Activated CD4-positive, alpha-beta memory T cell treated with anti-CD3 and anti-CD28 coated beads for 36 hours (primary cell): ENCODE data around the gene ADAM19. TPM values are rescaled to one million over a fixed set of nuclear protein-coding genes. Genes with fewer than 3 reads are reported as not detected.

Experiments
- CTCF ChIA-PET: fragments of 350-600 bp; sonication (Branson Sonifier 250); formaldehyde crosslinking; loops from one replicate; lab custom pipeline; 2021; ENCODE audit warnings: antibody characterized with exemption, inconsistent platforms; lab: Charles Lee
- POLR2A ChIA-PET: fragments of 350-600 bp; sonication (Branson Sonifier 250); formaldehyde crosslinking; loops from one replicate; lab custom pipeline; 2021; ENCODE audit warnings: antibody characterized with exemption; lab: Charles Lee
- DNase-seq: peaks from one replicate; pipeline ENCODE4 v3.0.0-alpha.2; 2020
- H3K27ac Mint-ChIP-seq: one replicate; pipeline ENCODE4 v1.8.0; 2021; ENCODE audit warnings: mixed read lengths
- H3K27me3 Mint-ChIP-seq: one replicate; pipeline ENCODE4 v1.8.0; 2021; ENCODE audit warnings: mixed read lengths
- H3K36me3 Mint-ChIP-seq: one replicate; pipeline ENCODE4 v1.8.0; 2021; ENCODE audit warnings: mixed read lengths
- H3K4me1 Mint-ChIP-seq: one replicate; pipeline ENCODE4 v1.8.0; 2021; ENCODE audit warnings: low read depth, mixed read lengths
- H3K4me3 Mint-ChIP-seq: one replicate; pipeline ENCODE4 v1.8.0; 2021; ENCODE audit warnings: mild to moderate bottlenecking, mixed read lengths
- H3K9me3 Mint-ChIP-seq: one replicate; pipeline ENCODE4 v1.8.0; 2021; ENCODE audit warnings: mixed read lengths
- intact Hi-C: fragments of 100-400 bp; cut with micrococcal nuclease; formaldehyde crosslinking; loops from one replicate; pipeline ENCODE4 v1.15.1; 2023
- total RNA-seq, 2 experiments: library from RNA; stranded (reverse); gene quantifications; one replicate each; pipeline ENCODE4 v1.2.3, GENCODE V29; 2021

Gene ADAM19
- total RNA-seq, 2 experiments from 2014 or later: 107 to 111 TPM

DNA sequence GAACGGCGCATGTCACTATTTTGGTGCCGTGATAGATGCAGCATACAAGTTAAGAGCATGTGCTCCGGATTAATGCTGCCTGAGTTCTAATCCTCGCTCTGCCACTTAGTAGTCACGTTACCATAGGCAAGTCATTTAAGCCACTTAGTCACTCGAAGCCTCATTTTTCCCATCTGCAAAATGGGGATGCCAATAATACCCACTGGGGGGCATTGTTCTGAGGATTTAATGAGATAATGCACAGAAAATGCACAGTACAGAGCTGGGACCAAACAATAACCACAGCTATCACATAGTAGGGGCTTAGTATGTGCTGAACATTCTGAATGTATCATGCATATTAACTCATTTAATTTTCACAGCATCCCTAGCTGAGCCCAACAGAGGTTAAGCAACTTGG lies 106.5 kb downstream of the ADAM19 start:
- intact Hi-C loops: loop anchor here (10.0 kb wide), 1 partner anchor 544 kb away; no protein-coding TSS in a partner anchor
- peaks cover 16% of the 10 kb centered on the region for H3K36me3 Mint-ChIP-seq
- H3K27ac Mint-ChIP-seq: no peak overlapping the region
- H3K27me3 Mint-ChIP-seq: no peaks in the 10 kb centered on the region
- DNase-seq: no peak
- no peaks in the 10 kb centered on the region for H3K9me3 Mint-ChIP-seq
- H3K4me3 Mint-ChIP-seq: no peak overlapping the region
- H3K4me1 Mint-ChIP-seq: peaks cover 17% of the 10 kb centered on the region
- POLR2A ChIA-PET: no interaction called here
- CTCF ChIA-PET: interaction anchor here (0.8 to 11.6 kb wide), 14 partner anchors 9 to 250 kb away, joined by 3 to 128 read pairs (median 5); partner anchors contain the start of gene NIPAL4

DNA sequence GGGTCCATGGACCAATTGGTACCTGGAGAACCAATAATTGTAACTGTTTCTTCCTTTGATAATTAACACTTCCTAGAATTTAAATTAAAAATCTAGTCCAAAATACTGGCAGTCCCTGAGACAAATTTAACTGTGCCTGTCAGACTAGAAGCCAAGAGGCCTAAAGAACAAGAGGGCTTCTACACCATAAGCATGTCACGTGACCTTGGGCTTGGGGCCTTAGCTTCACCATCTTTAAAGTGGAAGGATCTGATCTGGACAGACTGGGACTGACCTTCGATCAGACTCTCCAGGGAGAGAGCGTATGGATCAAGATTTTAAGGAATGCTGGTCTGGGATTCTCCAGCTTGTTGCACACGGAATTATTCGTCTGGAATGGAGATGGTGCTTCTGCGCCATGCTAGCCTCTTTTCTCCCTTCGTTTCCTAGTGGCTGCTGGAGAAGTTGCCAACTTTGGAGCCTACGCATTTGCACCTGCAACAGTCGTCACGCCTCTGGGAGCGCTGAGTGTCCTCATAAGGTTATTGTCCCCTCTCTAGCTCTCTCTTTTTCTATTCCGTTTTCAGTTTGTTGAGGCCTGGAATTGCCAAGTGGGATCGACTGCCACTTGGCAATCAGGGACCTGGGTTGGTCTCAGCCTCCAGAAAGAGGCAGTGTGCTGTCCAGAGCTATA lies 107.1 kb downstream of the ADAM19 start:
- POLR2A ChIA-PET: no interaction called here
- Mint-ChIP-seq H3K4me3 (no peak overlapping the region), H3K4me1 (peaks cover 23% of the 10 kb centered on the region), H3K36me3 (peaks cover 20% of the 10 kb centered on the region), H3K9me3 (no peaks in the 10 kb centered on the region), H3K27ac (no peak overlapping the region), H3K27me3 (no peaks in the 10 kb centered on the region)
- no peak for DNase-seq
- intact Hi-C loops: loop anchor here (10.0 kb wide), 1 partner anchor 544 kb away; no protein-coding TSS in a partner anchor
- CTCF ChIA-PET: interaction anchor here (0.6 to 11.6 kb wide), 10 partner anchors 9 to 397 kb away, joined by 3 to 128 read pairs (median 5); no protein-coding TSS in a partner anchor

DNA sequence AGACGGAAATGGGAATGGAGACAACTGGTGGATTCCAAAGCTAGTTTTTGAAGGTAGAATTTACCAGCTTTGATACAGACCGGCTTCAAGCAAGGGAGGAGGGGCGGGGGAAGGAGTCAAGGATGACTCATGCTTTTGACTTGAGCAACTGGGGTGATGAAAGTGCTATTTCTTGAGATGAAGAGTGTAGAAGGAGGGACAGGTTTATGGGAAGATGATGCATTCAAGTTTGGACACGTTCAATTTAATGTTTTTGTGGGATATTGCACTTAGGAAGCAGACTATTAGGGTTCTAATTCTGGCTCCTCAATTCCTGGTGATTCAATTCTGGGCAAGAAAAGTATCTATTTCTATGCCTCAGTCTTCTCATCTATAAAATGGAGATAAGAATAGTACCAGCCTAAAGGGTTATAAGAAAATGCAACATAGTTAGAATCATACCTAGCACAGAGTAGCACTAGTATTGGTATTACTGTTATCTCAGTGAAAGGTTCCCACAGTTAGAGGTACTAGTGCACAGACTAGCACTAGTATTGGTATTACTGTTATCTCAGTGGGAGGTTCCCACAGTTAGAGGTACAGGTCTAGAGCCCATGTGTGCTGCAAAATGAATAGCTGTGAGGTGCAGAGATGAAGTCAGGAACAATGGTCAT lies 110.9 kb downstream of the ADAM19 start:
- Mint-ChIP-seq H3K9me3 (no peaks in the 10 kb centered on the region), H3K4me3 (peak overlapping the region; percentile 2), H3K27me3 (peaks cover 15% of the 10 kb centered on the region), H3K36me3 (peaks cover 6% of the 10 kb centered on the region), H3K4me1 (peaks cover 34% of the 10 kb centered on the region), H3K27ac (peak overlapping the region; percentile 90)
- DNase-seq: peak; percentile 86
- ChIA-PET CTCF (interaction anchor here (0.5 to 8.7 kb wide), 10 partner anchors 12 to 279 kb away, joined by 3 to 83 read pairs (median 4); partner anchors contain the start of gene LSM11), POLR2A (interaction anchor here (0.7 to 1.2 kb wide), 7 partner anchors 13 to 251 kb away, joined by 3 to 4 read pairs (median 4); no protein-coding TSS in a partner anchor)
- intact Hi-C loops: loop anchor here (1.0 to 10.0 kb wide), 12 partner anchors 32 to 540 kb away; partner anchors contain the start of genes MED7 and THG1L

DNA sequence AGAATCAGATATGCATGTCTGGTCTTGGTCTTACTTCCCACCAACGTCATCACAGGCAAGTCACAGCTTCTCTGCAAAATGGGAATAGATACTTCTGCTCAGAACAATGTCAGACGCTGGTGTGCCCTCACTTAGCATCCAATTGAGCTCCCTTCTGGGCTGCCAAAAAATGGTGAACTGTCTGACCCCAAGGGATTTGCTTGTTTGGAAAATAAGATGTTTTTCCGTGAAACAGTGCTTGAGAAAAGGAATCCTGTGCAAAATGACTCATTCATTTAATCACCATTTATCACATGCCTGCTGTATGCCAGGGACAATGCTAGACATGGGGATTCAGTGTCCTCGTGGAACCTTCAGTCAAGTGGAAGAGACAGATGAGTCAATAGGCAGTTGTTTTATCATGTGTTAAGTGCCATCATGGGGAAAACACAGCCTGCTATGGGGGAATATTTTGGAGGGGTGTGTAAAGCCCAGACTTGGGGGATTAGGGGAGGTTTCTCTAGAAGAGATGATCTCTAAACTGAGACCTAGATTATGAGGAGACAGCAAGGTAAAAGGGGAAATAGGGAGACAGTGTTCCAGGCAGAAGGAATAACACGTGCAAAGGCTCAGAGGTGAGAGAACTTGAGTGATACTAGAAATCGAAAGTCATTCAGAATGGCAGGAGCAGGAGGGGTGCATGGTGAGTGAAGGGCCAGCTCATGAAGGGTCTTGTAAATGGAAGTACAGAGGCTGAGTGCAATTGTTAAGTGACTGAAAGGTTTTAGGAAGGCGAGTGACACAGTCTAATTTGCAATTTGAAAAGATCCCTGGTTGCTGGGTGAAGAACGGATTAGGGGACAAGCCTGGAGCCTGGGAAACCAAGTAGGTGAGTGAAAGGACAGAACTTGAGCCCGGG lies 111.7 kb downstream of the ADAM19 start:
- DNase-seq: no peak
- CTCF ChIA-PET: interaction anchor here (0.9 to 8.7 kb wide), 7 partner anchors 14 to 255 kb away, joined by 3 to 83 read pairs (median 8); no protein-coding TSS in a partner anchor
- Mint-ChIP-seq H3K4me3 (no peak overlapping the region), H3K27me3 (peaks cover 16% of the 10 kb centered on the region), H3K36me3 (peaks cover 6% of the 10 kb centered on the region), H3K9me3 (no peaks in the 10 kb centered on the region), H3K4me1 (peaks cover 34% of the 10 kb centered on the region), H3K27ac (peak overlapping the region; percentile 90)
- intact Hi-C loops: loop anchor here (1.0 to 10.0 kb wide), 12 partner anchors 31 to 539 kb away; partner anchors contain the start of genes MED7 and THG1L
- POLR2A ChIA-PET: interaction anchor here (0.7 to 1.2 kb wide), 4 partner anchors 14 to 252 kb away, joined by 3 to 4 read pairs (median 4); no protein-coding TSS in a partner anchor

DNA sequence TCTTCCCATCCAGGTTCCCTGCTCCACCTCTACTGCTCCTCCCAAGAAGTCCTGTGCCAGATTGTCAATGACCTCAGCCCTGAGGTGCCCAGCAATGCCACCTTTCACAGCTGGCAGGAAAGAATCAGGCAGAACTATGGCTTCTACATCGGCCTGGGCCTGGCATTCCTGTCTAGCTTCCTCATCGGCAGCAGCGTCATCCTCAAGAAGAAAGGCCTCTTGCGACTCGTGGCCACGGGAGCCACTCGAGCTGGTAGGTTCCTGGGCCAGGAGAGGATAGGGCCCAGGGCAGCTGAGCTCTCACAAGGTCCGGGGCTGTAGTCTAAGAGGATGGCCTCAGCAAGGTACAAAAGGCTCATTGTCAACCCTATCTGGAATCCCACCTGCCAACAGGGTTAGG lies 112.5 kb downstream of the ADAM19 start:
- Mint-ChIP-seq H3K4me1 (peaks cover 34% of the 10 kb centered on the region), H3K4me3 (no peak overlapping the region), H3K27ac (no peak overlapping the region), H3K36me3 (peaks cover 6% of the 10 kb centered on the region), H3K27me3 (peaks cover 18% of the 10 kb centered on the region), H3K9me3 (no peaks in the 10 kb centered on the region)
- ChIA-PET CTCF (interaction anchor here (1.1 to 3.6 kb wide), 5 partner anchors 9 to 135 kb away, joined by 3 to 14 read pairs (median 10); no protein-coding TSS in a partner anchor), POLR2A (no interaction called here)
- no peak for DNase-seq
- intact Hi-C loops: loop anchor here (10.0 kb wide), 1 partner anchor 538 kb away; no protein-coding TSS in a partner anchor

DNA sequence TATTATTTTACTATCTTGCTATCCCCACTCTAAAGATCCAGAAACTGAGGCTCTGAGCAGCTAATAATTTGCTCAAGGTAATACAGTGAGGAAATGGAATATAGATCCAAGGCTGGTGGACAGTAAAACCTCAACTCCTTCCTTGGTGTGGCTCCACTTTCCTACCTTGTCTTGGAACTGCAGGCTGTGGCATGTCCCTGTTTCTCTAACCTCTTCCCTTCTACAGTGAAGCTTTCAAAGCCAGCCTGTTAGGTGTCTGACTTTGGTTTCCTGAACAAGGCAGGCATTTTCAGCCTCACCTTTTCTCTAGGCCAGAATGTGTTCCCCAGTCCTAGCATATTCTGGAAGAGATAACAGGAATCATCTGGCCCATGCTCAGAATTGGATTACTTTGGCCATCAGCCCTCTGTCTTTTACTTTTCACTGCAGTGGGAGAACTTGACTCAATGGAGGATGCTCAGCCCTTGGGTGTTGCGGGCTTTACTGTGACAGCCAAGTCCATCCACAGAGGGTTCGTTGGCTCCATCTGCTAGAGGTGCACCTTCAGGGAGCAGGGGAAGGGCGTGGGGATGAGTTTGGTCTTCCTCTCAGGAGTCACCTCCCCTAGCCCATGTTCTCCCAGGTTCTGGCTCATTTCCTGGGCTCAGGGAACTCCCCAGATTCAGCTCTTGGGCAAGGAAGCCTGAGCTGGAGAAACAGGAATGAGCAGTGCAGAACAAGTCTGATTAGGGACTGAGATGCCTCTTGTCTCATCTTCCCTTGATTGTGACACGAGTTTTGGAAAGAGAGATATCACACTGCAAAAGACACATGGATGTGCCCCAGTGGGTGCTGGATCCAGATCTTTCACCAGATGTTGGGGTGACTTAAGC lies 114.4 kb downstream of the ADAM19 start:
- POLR2A ChIA-PET: interaction anchor here (1.0 to 1.5 kb wide), 2 partner anchors 65 to 318 kb away, joined by 3 read pairs; partner anchors contain the start of gene MED7
- Mint-ChIP-seq H3K27ac (no peak overlapping the region), H3K27me3 (peaks cover 18% of the 10 kb centered on the region), H3K9me3 (no peaks in the 10 kb centered on the region), H3K4me3 (peak overlapping the region; percentile 66), H3K36me3 (peaks cover 4% of the 10 kb centered on the region), H3K4me1 (peaks cover 34% of the 10 kb centered on the region)
- intact Hi-C loops: loop anchor here (10.0 kb wide), 1 partner anchor 536 kb away; no protein-coding TSS in a partner anchor
- DNase-seq: no peak
- CTCF ChIA-PET: interaction anchor here (0.7 to 3.6 kb wide), 7 partner anchors 9 to 282 kb away, joined by 3 to 14 read pairs (median 8); partner anchors contain the start of gene LSM11

DNA sequence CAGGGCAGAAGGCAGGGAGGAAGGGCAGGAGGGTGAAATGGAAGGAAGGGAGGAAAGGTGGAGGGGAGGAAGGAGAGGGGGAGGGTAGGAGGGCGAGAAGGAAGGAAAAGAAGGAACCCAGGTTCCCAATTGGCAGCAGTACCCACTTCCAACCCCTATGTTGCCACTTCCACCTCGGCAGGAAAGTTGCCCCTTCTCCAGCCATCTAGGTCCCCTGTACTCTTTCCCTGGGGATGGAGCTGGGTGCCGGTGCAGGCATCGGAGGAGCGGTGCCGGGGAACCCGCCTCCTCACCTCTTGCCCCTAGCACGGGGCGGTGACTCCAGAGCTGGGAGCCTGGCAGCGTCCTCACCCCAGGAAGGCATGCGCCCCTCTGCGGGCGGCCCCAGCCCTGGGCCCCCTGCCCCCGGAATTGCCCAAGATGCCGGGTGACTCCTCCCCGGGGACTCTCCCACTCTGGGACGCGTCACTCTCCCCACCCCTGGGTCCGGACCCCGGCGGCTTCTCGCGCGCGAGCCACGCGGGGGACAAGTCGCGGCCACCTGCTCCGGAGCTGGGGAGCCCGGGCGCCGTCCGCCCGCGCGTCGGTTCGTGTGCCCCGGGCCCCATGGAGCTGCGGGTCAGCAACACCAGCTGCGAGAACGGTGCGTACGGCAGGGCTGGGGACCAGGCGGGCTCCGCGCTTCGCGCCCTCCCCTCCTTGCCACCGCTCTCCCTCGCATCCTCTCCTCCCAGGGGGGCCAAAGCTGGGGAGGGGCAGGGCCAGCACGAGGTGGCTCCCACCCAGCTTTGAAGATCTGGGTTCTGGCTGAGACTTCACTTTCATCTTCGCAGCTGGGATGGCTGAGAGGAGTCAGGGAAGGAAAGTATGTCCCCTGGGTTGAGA lies 115.6 kb downstream of the ADAM19 start, which contains the start of gene NIPAL4:
Gene NIPAL4, plus strand, starts transcription at position 499 of the 885 bp plus-strand sequence. Its CDS starts 108 bp downstream, at position 607.
- Mint-ChIP-seq H3K4me3 (peak within 1 kb of the TSS; percentile 66), H3K27me3 (peaks cover 18% of the 10 kb centered on the region), H3K9me3 (no peaks in the 10 kb centered on the region), H3K4me1 (peaks cover 26% of the 10 kb centered on the region), H3K36me3 (peaks cover 4% of the 10 kb centered on the region), H3K27ac (no peak within 1 kb of the TSS)
- POLR2A ChIA-PET: interaction anchor here (0.6 to 1.5 kb wide), 2 partner anchors 66 to 343 kb away, joined by 3 read pairs; no protein-coding TSS in a partner anchor
- peak; percentile 67 for DNase-seq
- intact Hi-C loops: loop anchor here (10.0 kb wide), 1 partner anchor 535 kb away; no protein-coding TSS in a partner anchor
- CTCF ChIA-PET: interaction anchor here (0.6 to 3.6 kb wide), 7 partner anchors 10 to 284 kb away, joined by 3 to 14 read pairs (median 8); partner anchors contain the start of gene LSM11

DNA sequence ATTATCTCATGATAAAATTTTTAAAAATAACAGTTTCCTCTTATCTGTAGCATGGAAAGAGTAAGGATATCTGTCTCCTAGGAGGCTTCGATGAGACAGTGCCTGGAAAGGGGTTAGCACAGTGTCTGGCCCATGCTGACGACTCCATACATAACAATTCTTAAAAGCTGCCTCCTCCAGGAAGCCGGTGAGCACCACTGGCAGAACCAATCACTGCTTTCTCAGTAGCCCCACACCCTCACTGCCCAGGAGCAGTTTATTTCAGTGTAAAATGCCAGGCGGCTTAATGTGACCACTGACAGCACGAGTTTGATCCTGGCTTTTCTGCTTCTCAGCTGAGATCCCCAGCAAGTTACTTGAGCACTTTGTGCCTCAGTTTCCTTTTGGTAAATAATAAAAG lies 116.7 kb downstream of the ADAM19 start:
- H3K4me3 Mint-ChIP-seq: no peak overlapping the region
- DNase-seq: no peak
- H3K27ac Mint-ChIP-seq: no peak overlapping the region
- peaks cover 4% of the 10 kb centered on the region for H3K36me3 Mint-ChIP-seq
- H3K9me3 Mint-ChIP-seq: no peaks in the 10 kb centered on the region
- ChIA-PET CTCF (interaction anchor here (2.6 kb wide), 1 partner anchor 13 kb away, joined by 10 read pairs; no protein-coding TSS in a partner anchor), POLR2A (no interaction called here)
- peaks cover 15% of the 10 kb centered on the region for H3K4me1 Mint-ChIP-seq
- H3K27me3 Mint-ChIP-seq: peaks cover 18% of the 10 kb centered on the region
- intact Hi-C loops: no loop called here

DNA sequence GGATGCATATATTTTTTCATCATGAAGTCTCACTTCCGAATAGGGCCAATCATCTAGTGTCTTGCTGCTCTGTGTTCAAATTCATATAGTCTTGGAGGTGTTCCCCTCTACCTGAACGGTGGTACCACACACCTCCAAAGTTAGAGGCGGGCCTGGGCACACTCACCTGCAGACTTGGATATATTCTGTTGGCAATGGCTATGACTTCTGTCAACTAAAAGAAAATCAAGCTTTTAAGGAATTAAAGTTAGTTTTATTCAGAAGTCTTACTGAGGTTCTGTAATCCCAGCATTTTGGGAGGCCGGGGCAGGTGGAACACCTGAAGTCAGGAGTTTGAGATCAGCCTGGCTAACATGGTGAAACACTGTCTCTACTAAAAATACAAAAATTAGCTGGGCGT lies 118.2 kb downstream of the ADAM19 start:
- H3K27me3 Mint-ChIP-seq: peaks cover 18% of the 10 kb centered on the region
- H3K27ac Mint-ChIP-seq: no peak overlapping the region
- no peak for DNase-seq
- peaks cover 9% of the 10 kb centered on the region for H3K4me1 Mint-ChIP-seq
- H3K4me3 Mint-ChIP-seq: no peak overlapping the region
- ChIA-PET CTCF (interaction anchor here (0.6 to 2.2 kb wide), 3 partner anchors 12 to 287 kb away, joined by 3 to 10 read pairs (median 10); partner anchors contain the start of gene LSM11), POLR2A (no interaction called here)
- no peaks in the 10 kb centered on the region for H3K9me3 Mint-ChIP-seq
- intact Hi-C loops: no loop called here
- H3K36me3 Mint-ChIP-seq: no peaks in the 10 kb centered on the region
